Astrocyte (in vitro differentiated cells and primary cell): ENCODE results near the gene ZNF526.

Experiments
- CTCF ChIP-seq: IDR thresholded peaks from 2 replicates; pipeline ENCODE4 v1.5.1; 2011; ENCODE audit warnings: low read depth, mild to moderate bottlenecking, inconsistent platforms, low read length, moderate library complexity; ENCODE audit not compliant: insufficient read depth
- EZH2 ChIP-seq: IDR thresholded peaks from 2 replicates; pipeline ENCODE4 v1.6.1; 2012; ENCODE audit warnings: mild to moderate bottlenecking, low read length, inconsistent platforms; ENCODE audit not compliant: insufficient read depth

- TF ChIP-seq CTCF, result no peak
- TF ChIP-seq EZH2, result no peak
Measured at GRCh38 chr19:42250666-42251531, 30.8 kb downstream of the ZNF526 start.
